Thymus (tissue), 11 donors: Measurements from ENCODE around the gene RASGRF1. TPM values are rescaled to one million over a fixed set of nuclear protein-coding genes. Genes with fewer than 3 reads are reported as not detected.

Experiments used
- DNase-seq, 9 donors: peaks; one replicate each; pipeline ENCODE4 v3.0.0-alpha.2; 2013; ENCODE audit warnings: low spot score in 9 of 9, low read depth in 6 of 9, missing footprints in 1 of 9
- H3K27ac ChIP-seq, 2 donors: one replicate each; pipeline ENCODE4 v1.5.1; 2013; ENCODE audit warnings: control low read depth in 1 of 2, low read depth in 1 of 2, low read length in 1 of 2, mild to moderate bottlenecking in 1 of 2, moderate library complexity in 1 of 2
- H3K27me3 ChIP-seq, 2 donors: one replicate each; pipeline ENCODE4 v1.5.1; 2013; ENCODE audit warnings: low read length in 1 of 2; ENCODE audit not compliant: control insufficient read depth in 2 of 2, insufficient read depth in 1 of 2
- H3K36me3 ChIP-seq, 2 donors: one replicate each; pipeline ENCODE4 v1.5.1; 2013; ENCODE audit warnings: low read length in 1 of 2, mild to moderate bottlenecking in 1 of 2, moderate library complexity in 1 of 2; ENCODE audit not compliant: control insufficient read depth in 2 of 2, insufficient read depth in 2 of 2
- H3K4me1 ChIP-seq, 2 donors: one replicate each; pipeline ENCODE4 v1.5.1; 2013; ENCODE audit warnings: low read length in 2 of 2; ENCODE audit not compliant: control insufficient read depth in 2 of 2, insufficient read depth in 2 of 2
- H3K4me3 ChIP-seq, 2 donors: one replicate each; pipeline ENCODE4 v1.5.1; 2013; ENCODE audit warnings: low read length in 2 of 2, control low read depth in 1 of 2, mild to moderate bottlenecking in 1 of 2
- H3K9me3 ChIP-seq, 2 donors: one replicate each; pipeline ENCODE4 v1.5.1; 2013; ENCODE audit warnings: low read length in 1 of 2, mild to moderate bottlenecking in 1 of 2; ENCODE audit not compliant: control insufficient read depth in 2 of 2, insufficient read depth in 1 of 2
- WGBS: extraction: QIAGEN DNeasy Blood & Tissue Kit; methylation state at CpG from one replicate; pipeline ENCODE4 v1.1.7; 2013; 5-methylcytosine and 5-hydroxymethylcytosine counted together
- polyA plus RNA-seq: library from polyadenylated mRNA; stranded (reverse); fragments of 200-250 nt; gene quantifications from one replicate; pipeline ENCODE4 v1.2.3, GENCODE V29; 2013
- total RNA-seq: library from RNA; stranded (reverse); fragments of 120-200 nt; gene quantifications from one replicate; pipeline ENCODE4 v1.2.4, GENCODE V29; 2013
- donor health status: healthy.

Gene RASGRF1
- total and polyA plus RNA-seq, 2 donors, result 0.47 to 0.52 TPM

GRCh38 chr15:79078003-79078402 lies 12.6 kb downstream of the RASGRF1 start:
- Histone ChIP-seq H3K9me3 (no peaks in the 10 kb centered on the region), H3K27me3 (peaks cover 0 to 1% of the 10 kb centered on the region in 2 donors), H3K4me3 (no peak overlapping the region), H3K27ac (no peak overlapping the region), H3K4me1 (no peaks in the 10 kb centered on the region), H3K36me3 (no peaks in the 10 kb centered on the region)
- no peak for DNase-seq
- 95% methylated on average over 5 of the region's 5 CpGs for WGBS

DNA sequence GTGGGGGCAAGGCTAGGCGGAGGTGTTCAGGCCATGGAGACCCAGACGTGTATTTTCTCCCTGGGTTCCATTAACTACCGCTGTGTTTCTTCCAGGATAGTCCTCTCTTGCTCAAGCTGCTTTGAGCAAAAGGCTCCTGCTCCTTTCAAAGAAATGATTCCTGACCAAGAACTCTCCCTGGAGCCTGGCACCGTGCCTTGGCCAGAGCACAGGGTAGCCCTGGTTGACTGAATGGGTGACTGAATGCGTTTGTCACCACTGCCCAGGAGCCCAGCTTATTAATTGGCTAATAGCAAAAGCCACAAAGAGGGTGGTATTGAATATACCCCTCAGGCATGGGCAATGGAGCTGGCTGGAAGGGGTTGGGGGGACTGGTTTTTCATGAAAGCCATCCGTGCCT lies 13.9 kb downstream of the RASGRF1 start:
- no peak for DNase-seq

DNA sequence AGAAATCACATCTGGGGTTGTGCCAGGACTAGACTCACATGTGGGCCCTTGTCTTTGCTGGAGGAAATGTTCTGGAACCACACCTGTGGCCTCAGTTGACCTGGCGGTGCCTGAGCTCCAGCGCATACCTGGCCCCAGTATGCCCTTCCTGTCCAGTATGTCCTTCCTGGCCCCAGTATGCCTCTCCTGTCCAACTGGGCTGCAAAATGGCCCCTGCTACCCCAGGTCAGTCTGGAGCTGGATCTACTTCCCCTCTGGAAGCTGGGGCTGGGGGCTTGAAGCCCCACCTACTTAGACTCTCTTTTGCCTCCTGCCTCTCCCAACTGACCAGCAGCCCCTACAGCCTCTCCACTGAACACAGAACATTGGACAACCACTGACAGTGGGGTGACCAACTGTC lies 15.3 kb downstream of the RASGRF1 start:
- 52% methylated on average over 2 of the region's 2 CpGs for WGBS
- no peaks in the 10 kb centered on the region for H3K9me3 ChIP-seq
- no peaks in the 10 kb centered on the region for H3K4me1 ChIP-seq
- no peak for DNase-seq
- no peak overlapping the region for H3K27ac ChIP-seq
- H3K27me3 ChIP-seq, result no peaks in the 10 kb centered on the region
- H3K4me3 ChIP-seq, result no peak overlapping the region
- H3K36me3 ChIP-seq, result no peaks in the 10 kb centered on the region

More for the DNA sequence above, 13.9 kb downstream of the RASGRF1 start:
- Histone ChIP-seq H3K4me1 (no peaks in the 10 kb centered on the region), H3K27ac (no peak overlapping the region), H3K9me3 (no peaks in the 10 kb centered on the region), H3K36me3 (no peaks in the 10 kb centered on the region), H3K4me3 (no peak overlapping the region), H3K27me3 (no peaks in the 10 kb centered on the region)
- 94% methylated on average over 6 of the region's 6 CpGs for WGBS

DNA sequence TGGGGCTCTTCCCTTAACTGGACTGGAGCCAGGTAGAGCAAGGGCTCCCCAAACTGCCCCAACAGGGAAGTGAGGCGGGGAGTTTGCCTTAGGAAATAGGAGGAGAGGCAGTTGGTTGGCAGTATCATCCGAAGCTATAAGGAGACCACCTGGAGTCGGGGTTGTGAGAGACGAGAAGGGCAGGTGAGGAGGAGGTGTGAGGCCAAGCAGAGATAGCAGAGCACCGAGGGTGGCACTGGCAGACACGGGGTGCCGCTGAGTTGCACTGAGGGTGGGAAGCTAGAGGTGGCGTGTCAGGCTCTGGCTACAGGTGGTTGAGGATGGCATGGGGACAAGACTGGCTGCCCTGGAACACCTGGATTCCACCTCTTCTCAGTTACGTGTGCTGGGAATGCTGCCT lies 17.2 kb downstream of the RASGRF1 start:
- Histone ChIP-seq H3K27me3 (no peaks in the 10 kb centered on the region), H3K9me3 (no peaks in the 10 kb centered on the region), H3K27ac (no peak overlapping the region), H3K36me3 (no peaks in the 10 kb centered on the region), H3K4me1 (no peaks in the 10 kb centered on the region), H3K4me3 (no peak overlapping the region)
- DNase-seq, result no peak
- WGBS, result 88% methylated on average over 9 of the region's 9 CpGs

DNA sequence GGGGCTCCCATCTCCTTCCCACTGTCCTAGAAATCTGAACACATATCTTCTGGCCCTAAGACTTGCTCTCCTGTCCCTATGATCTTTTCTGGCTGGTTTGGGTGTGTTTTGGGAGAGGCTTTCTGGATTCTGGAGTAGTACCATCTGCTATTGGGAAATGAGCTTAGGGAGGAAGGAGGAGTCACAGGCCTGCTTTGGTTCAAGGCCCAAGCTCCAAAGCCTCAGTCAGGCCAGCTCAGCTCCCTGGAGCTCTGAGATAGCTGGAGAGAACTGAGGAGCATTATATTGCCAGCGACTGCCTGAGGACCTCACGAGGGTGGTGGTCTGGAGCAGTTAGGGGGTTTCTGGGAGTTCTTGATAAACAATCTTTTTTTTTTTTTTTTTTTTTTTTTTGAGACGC lies 18.7 kb downstream of the RASGRF1 start:
- Histone ChIP-seq H3K4me3 (no peak overlapping the region), H3K9me3 (no peaks in the 10 kb centered on the region), H3K36me3 (no peaks in the 10 kb centered on the region), H3K27me3 (no peaks in the 10 kb centered on the region), H3K27ac (no peak overlapping the region), H3K4me1 (no peaks in the 10 kb centered on the region)
- DNase-seq, result no peak
- 96% methylated on average over 3 of the region's 3 CpGs for WGBS

GRCh38 chr15:79068790-79069189 lies 21.8 kb downstream of the RASGRF1 start:
- H3K4me3 ChIP-seq, result no peak overlapping the region
- H3K27me3 ChIP-seq, result no peaks in the 10 kb centered on the region
- WGBS, result 97% methylated on average over 2 of the region's 2 CpGs
- H3K27ac ChIP-seq, result no peak overlapping the region
- DNase-seq, result no peak
- no peaks in the 10 kb centered on the region for H3K9me3 ChIP-seq
- H3K4me1 ChIP-seq, result no peaks in the 10 kb centered on the region
- no peaks in the 10 kb centered on the region for H3K36me3 ChIP-seq

GRCh38 chr15:79067969-79068368 lies 22.6 kb downstream of the RASGRF1 start:
- no peak overlapping the region for H3K4me3 ChIP-seq
- no peaks in the 10 kb centered on the region for H3K4me1 ChIP-seq
- WGBS, result 69% methylated on average over 3 of the region's 3 CpGs
- no peaks in the 10 kb centered on the region for H3K36me3 ChIP-seq
- DNase-seq, result no peak
- no peak overlapping the region for H3K27ac ChIP-seq
- no peaks in the 10 kb centered on the region for H3K9me3 ChIP-seq
- no peaks in the 10 kb centered on the region for H3K27me3 ChIP-seq

GRCh38 chr15:79067072-79067833 lies 23.3 kb downstream of the RASGRF1 start:
- no peak for DNase-seq
- no peak overlapping the region for H3K27ac ChIP-seq
- H3K9me3 ChIP-seq, result no peaks in the 10 kb centered on the region
- no peaks in the 10 kb centered on the region for H3K27me3 ChIP-seq
- H3K36me3 ChIP-seq, result no peaks in the 10 kb centered on the region
- no peaks in the 10 kb centered on the region for H3K4me1 ChIP-seq
- H3K4me3 ChIP-seq, result no peak overlapping the region
- WGBS, result 74% methylated on average over 8 of the region's 8 CpGs

GRCh38 chr15:79066391-79067071 lies 24.0 kb downstream of the RASGRF1 start:
- Histone ChIP-seq H3K4me1 (no peaks in the 10 kb centered on the region), H3K27ac (no peak overlapping the region), H3K36me3 (no peaks in the 10 kb centered on the region), H3K27me3 (no peaks in the 10 kb centered on the region), H3K4me3 (no peak overlapping the region), H3K9me3 (no peaks in the 10 kb centered on the region)
- 88% methylated on average over 6 of the region's 6 CpGs for WGBS
- no peak for DNase-seq
